Measurements from ENCODE around the gene MAP3K4. TPM values are rescaled to one million over a fixed set of nuclear protein-coding genes. Genes with fewer than 3 reads are reported as not detected.
A peak's percentile ranks its signal among the peaks of the same experiment; 100 is the strongest.

Gene MAP3K4
- total RNA-seq, 1 donor, result 31.5 TPM

DNA sequence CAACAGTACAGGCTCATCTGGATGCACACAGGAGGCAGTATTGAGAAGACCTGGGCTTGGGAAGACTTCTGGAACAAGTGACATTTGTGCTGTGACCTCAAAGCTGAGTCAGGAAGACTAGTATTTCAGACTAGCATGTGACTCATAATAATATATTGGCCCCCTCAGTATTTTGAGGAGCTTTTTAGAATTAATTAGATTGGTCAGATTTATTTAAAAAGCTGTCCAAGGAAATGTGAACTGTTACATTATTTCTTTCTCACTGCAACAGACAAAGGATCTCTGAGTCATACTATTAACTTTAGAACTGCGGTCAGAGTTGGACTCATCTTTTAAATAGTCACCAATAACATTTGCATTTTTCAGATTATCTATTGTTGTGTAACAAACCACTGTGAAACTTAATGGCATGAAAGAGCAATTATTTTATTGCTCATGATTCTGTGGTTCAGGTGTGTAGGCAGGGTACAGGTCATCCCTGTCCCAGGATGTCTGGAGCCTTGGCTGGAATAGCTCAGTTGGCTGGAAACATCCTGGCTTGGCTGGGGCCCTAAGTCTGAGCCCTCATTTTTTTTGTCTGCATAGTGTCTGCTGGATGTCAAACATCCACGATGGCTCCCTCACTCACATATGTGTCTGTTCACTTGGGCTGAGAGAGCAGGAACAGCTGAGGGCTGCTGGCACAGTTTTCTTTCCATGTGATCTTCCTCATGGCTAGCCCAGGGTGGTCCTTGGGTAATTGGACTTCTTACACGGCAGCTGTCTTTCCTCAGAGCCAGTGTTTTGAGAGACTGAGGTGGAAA lies 46.9 kb downstream of the MAP3K4 start:
- H3K4me3 ChIP-seq (ENCODE audit: low read depth, low read length), result no peak overlapping the region
- TF ChIP-seq, protein P1, sequence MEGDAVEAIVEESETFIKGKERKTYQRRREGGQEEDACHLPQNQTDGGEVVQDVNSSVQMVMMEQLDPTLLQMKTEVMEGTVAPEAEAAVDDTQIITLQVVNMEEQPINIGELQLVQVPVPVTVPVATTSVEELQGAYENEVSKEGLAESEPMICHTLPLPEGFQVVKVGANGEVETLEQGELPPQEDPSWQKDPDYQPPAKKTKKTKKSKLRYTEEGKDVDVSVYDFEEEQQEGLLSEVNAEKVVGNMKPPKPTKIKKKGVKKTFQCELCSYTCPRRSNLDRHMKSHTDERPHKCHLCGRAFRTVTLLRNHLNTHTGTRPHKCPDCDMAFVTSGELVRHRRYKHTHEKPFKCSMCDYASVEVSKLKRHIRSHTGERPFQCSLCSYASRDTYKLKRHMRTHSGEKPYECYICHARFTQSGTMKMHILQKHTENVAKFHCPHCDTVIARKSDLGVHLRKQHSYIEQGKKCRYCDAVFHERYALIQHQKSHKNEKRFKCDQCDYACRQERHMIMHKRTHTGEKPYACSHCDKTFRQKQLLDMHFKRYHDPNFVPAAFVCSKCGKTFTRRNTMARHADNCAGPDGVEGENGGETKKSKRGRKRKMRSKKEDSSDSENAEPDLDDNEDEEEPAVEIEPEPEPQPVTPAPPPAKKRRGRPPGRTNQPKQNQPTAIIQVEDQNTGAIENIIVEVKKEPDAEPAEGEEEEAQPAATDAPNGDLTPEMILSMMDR (IDR thresholded peaks at IDR 0.05; ENCODE audit: insufficient read depth, low read depth, low read length), result peak; percentile 39

GRCh38 chr6:161041274-161041673 lies 49.7 kb downstream of the MAP3K4 start:
- no peak for DNase-seq (ENCODE audit: low read depth)
- TF ChIP-seq, protein P1 (IDR thresholded peaks at IDR 0.05; ENCODE audit: insufficient read depth, low read depth, low read length), result no peak
- H3K4me3 ChIP-seq (ENCODE audit: low read depth, low read length), result no peak overlapping the region

More for the DNA sequence above, 46.9 kb downstream of the MAP3K4 start:
- peak; percentile 92 for DNase-seq (ENCODE audit: low read depth)

DNA sequence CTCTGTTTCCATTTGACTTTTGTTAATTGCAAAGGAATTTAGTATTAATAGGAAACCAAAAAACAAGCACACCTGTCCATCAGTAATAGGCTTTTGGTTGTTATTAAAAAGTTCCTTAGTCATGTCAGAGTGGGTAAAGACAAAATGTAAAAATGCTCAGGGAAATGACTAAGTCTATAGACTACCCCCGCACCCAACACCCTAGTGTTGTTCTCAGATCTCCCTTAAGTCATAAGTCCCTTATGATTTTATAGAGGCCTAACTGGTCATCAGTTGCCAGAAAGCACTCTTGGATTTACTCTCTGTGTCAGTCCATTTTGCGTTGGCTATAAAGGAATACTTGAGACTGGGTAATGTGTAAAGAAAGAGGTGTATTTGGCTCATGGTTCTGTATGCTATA lies 52.8 kb downstream of the MAP3K4 start:
- TF ChIP-seq, protein P1 (IDR thresholded peaks at IDR 0.05; ENCODE audit: insufficient read depth, low read depth, low read length), result no peak
- DNase-seq (ENCODE audit: low read depth), result no peak
- H3K4me3 ChIP-seq (ENCODE audit: low read depth, low read length), result no peak overlapping the region

GRCh38 chr6:161048641-161049040 lies 57.1 kb downstream of the MAP3K4 start:
- TF ChIP-seq, protein P1 (IDR thresholded peaks at IDR 0.05; ENCODE audit: insufficient read depth, low read depth, low read length), result no peak
- peak; percentile 61 for DNase-seq (ENCODE audit: low read depth)
- H3K4me3 ChIP-seq (ENCODE audit: low read depth, low read length), result no peak overlapping the region

DNA sequence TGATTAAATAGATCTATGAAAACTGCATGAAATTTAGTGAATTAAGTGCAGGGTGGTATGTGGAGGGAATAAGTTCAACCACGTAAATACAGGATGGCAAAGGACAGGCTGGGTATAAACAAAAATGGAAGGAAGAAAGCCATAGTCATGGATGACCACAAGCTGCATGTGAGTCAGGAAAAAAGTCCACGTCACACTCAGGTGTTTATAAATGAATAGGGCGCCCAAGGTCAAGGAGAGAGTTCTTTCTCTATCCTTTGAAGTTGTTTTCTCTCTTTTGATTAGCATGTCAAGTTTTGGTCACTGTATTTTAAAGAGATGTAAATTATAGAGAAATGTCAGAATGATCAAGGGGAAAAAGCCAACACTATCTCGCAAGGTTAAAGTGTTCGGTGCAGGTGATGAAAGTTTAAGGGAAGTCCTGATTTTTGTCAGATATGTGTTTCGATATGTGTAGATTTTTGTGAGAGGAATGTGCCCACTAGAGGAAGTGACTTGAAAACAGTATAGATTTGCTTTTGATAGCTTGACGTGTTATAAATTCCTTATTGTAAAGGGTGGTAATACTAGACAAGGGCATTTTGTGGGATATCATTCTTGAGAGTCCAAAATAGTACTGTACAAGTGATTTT lies 58.7 kb downstream of the MAP3K4 start:
- DNase-seq (ENCODE audit: low read depth), result no peak
- TF ChIP-seq, protein P1 (IDR thresholded peaks at IDR 0.05; ENCODE audit: insufficient read depth, low read depth, low read length), result no peak
- H3K4me3 ChIP-seq (ENCODE audit: low read depth, low read length), result no peak overlapping the region

GRCh38 chr6:161053103-161053502 lies 61.5 kb downstream of the MAP3K4 start:
- TF ChIP-seq, protein P1 (IDR thresholded peaks at IDR 0.05; ENCODE audit: insufficient read depth, low read depth, low read length), result no peak
- DNase-seq (ENCODE audit: low read depth), result no peak

More at GRCh38 chr6:161053103-161053502, 61.5 kb downstream of the MAP3K4 start:
- H3K4me3 ChIP-seq (ENCODE audit: low read depth, low read length), result no peak overlapping the region

Data from fibroblast of villous mesenchyme (primary cell).